HG03025 (cell line): Measurements from ENCODE around the gene LAMA4.

Source experiments
- ATAC-seq: cut with Tn5 transposase; IDR thresholded peaks from one replicate; pipeline ENCODE4 v1.9.1; 2021; ENCODE audit warnings: mild to moderate bottlenecking, moderate library complexity; ENCODE audit not compliant: unreplicated experiment, low FRiP score

LAMA4 gene

DNA sequence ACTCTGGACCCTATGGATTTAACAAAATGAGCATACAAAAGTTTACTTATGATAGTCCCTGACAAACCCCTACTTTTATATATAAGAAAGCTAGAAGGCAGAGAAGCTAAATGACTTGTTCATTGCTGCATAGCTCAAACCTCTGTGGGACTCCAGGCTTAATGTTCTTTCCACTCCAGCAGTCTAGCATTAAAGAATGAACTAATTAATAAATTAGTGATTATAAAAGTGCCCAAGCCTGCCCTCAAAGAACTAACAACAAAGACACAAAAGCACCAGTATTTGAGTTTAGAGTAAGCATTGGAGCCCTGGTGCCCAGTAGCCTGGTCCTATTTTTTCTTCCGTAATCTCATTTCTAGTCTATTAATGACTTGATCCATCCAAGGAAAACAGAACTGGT lies 59.9 kb downstream of the LAMA4 start:
- no peak for ATAC-seq

GRCh38 chr6:112193535-112194051 lies 60.8 kb downstream of the LAMA4 start:
- no peak for ATAC-seq

- ATAC-seq, result no peak
Observed at GRCh38 chr6:112193117-112193516, 61.2 kb downstream of the LAMA4 start.

- no peak for ATAC-seq
Observed at GRCh38 chr6:112191509-112192020, 62.8 kb downstream of the LAMA4 start.

DNA sequence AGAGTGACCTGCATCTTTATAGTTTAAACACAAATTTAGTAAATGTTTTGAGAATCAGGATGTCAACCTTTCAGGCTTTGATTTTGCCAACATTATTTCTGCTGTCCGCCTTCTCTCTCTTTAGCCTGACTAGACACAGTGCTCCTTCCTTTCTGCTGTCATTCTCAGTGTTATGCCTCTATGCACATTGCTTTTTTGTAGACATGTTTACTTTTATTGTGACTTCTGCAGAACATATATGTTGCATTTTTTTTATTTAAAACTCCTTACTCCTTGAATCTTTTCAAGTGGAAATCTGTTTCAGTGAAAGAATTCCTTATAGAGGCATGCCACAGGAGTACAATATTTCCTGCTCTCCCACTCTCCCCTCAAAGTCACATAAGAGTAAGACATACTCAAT lies 64.2 kb downstream of the LAMA4 start:
- ATAC-seq, result no peak

GRCh38 chr6:112189494-112189893 lies 64.9 kb downstream of the LAMA4 start:
- ATAC-seq, result no peak

DNA sequence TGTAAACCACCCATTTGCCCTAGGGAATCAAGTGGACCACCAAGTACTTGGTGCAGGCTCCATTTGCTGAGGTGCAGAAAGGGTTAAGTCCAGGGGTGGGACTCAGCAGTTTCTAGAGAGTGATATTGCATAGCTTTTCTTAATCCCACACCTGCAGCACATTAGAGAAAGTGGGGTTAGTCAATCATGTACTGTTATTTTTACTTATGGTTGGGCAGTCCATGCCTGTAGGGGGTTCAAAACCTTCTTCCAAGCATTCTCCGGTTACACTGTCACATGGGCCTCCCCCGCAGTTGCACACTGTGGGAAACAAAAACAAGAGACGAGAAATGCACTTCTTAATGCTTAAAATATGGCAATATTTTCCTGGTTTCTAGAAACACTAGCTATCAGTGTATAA lies 65.5 kb downstream of the LAMA4 start:
- ATAC-seq, result no peak

- no peak for ATAC-seq
Observed at GRCh38 chr6:112187736-112188135, 66.6 kb downstream of the LAMA4 start.

DNA sequence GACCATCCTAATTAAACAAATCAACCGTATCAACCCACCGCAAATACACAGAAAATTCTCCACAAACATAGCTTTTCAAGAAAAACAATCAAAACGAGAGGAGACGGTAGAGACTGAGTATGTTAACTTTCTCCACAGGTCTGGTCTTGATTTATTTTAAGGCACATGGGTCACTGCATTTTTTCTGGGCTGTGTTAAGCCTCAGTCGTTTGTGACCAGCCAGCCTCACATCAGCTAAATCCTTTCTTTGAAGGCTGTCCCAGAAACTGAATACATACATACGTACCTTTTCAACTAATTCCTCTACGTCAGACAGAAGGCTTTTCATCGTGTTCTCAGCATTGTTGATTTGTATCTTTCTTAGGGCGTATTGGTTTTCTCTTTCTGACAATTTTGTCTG lies 69.4 kb downstream of the LAMA4 start:
- ATAC-seq, result no peak

DNA sequence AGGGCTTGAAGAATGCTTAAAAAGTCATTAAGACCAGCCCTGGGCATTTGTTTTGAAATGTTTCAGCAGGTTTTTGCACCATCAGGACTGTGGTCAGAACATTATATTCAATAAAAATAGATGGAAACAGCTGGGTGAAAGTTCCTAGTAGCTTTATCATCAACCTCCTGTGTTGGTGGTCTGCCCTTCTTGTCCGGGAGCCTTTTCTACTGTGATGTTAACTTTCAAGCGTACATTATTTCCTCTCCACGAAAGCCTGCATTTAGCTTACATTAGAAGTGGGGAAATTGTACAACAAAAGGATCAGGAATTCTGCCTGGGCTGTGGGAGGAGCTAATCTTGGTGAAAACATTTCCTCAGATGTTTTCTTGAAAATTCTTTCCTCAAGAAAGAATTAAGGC lies 71.1 kb downstream of the LAMA4 start:
- ATAC-seq, result no peak

- ATAC-seq, result no peak
Observed at GRCh38 chr6:112181130-112181529, 73.2 kb downstream of the LAMA4 start.

GRCh38 chr6:112180095-112180820 lies 74.1 kb downstream of the LAMA4 start:
- peak; percentile 79 for ATAC-seq

- no peak for ATAC-seq
Observed at GRCh38 chr6:112179631-112180030, 74.7 kb downstream of the LAMA4 start.

DNA sequence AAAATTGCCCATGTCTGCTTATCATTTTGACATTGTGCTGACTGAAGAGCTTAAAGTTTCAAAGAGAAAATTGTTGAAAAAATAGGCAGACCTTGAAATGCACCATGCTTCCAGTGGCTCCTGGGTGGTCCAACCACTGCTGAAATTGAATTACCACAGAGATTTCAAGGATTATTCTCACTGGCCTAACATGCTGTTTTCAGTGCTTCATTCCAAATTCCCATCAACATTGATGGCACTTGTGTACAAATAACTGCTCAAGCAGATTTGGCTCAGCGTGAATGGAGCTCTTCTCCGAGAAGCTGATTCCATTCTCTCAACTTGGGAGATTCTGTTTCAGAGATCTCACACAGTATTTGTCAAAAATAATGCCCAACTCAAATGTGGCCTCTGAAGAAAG lies 75.5 kb downstream of the LAMA4 start:
- no peak for ATAC-seq

- no peak for ATAC-seq
Observed at GRCh38 chr6:112177092-112177491, 77.3 kb downstream of the LAMA4 start.

GRCh38 chr6:112176175-112176574 lies 78.2 kb downstream of the LAMA4 start:
- ATAC-seq, result no peak

GRCh38 chr6:112173221-112173804 lies 81.1 kb downstream of the LAMA4 start:
- ATAC-seq, result no peak

GRCh38 chr6:112172540-112172939 lies 81.8 kb downstream of the LAMA4 start:
- no peak for ATAC-seq

DNA sequence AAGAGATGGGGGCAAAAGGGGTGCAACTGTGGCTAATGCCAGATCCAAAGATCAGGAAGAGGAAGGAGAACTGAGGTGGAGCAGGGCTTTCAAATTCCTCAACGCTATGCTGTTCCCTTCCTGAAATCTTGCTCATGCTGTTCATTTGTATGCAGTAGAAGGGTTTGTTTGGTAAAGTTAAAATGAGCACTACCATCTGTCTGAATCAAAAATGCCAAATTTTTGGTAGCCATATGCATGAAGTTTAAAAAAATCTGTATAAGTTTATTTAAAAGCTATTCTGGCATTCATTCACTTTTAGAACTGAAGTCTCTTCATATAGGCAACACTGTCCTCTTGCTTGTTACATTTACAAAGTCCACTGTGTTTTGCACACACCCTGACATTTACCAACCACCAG lies 84.8 kb downstream of the LAMA4 start:
- no peak for ATAC-seq

DNA sequence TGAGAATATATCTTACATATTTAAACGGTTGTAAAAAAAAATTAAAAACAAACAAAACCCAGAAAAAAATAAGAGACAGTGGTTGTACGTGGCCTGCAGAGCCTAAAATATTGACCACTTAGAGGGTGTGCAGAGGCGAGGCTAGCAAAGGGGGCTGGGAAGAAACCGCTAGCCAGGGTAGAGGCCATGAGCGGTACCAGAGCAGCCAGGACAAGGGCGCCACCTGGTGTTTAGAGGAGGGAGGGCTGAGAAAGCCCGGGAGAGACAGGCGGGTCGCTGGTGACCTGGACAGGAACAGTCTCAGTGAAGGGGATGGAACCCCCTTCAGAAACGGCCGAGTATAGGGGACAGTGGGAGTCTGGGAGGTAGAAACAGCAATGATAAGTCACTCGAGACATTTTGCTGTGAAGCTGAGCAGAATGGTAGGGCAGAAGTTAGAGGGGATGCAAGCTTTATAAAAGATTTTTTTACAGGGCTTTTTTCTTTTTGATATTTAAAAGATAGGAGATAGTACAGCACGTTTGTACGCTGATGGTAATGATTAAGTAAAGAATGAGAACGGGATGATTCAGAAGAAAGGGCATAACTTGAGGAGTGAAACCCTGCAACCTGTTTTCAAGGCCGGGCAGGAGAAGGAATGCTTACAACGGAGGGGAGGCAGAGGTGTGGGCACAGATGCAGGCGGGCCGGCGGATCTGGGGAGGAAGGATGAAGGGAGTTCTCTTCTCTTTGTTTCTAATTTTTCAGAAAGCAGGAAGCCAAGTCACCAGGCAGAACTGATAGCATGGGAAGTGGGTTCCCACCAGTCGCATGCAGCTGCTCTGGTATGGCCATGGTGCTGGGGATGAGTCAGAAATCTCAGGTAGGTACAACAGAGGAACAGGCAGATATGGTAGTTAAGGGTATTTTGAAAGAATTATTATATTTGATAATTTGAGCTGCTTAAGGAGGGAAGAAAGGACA lies 90.8 kb downstream of the LAMA4 start:
- ATAC-seq, result peak; percentile 99

DNA sequence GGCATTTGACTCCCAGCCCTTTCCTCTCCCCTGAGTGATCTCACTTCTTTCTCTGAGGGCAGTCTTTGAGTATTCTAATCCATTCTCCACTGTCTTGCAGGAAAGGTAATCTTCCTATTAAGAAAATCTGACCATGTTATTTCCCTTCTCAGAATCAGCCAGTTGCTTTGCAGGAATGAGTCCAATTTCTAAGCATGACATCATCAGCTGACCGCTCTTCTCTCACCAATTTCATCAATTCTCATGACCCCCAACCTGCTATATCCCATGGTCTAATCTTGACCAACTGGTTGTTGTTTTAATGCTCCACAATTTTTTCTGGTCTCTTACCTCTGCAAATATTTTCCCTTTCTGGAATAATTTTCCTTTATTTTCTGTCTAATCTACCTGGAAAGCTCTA lies 93.6 kb downstream of the LAMA4 start:
- no peak for ATAC-seq
